HepG2 (cell line): Measurements from ENCODE around the gene ACVR2A. TPM values are rescaled to one million over a fixed set of nuclear protein-coding genes. Genes with fewer than 3 reads are reported as not detected.

Source experiments
- CBX1 ChIP-seq: IDR thresholded peaks from one replicate; pipeline ENCODE4 v1.6.1; 2016; ENCODE audit warnings: antibody characterized with exemption, low read depth
- GZF1 ChIP-seq: sonication (generic); formaldehyde crosslinking; IDR thresholded peaks from 2 replicates; pipeline ENCODE4 v1.5.1; 2020; ENCODE audit warnings: mild to moderate bottlenecking, missing genetic modification reagents
- IKZF5 ChIP-seq: IDR thresholded peaks from 2 replicates; pipeline ENCODE4 v1.6.1; 2018; ENCODE audit warnings: missing genetic modification reagents, mild to moderate bottlenecking, missing compliant biosample characterization
- MYC ChIP-seq: sonication (generic); formaldehyde crosslinking; IDR thresholded peaks from 2 replicates; pipeline ENCODE4 v1.9.0; 2021; ENCODE audit warnings: missing genetic modification reagents, borderline replicate concordance
- NFE2L1 ChIP-seq: sonication (generic); formaldehyde crosslinking; IDR thresholded peaks from 2 replicates; pipeline ENCODE4 v1.4.0; 2020; ENCODE audit warnings: missing genetic modification reagents, mild to moderate bottlenecking, borderline replicate concordance
- NR2F1 ChIP-seq, 2 experiments: fragments of 450-650 bp in 1 of 2; formaldehyde crosslinking in 1 of 2; IDR thresholded peaks; 2 replicates each; pipeline versions ENCODE4 v1.5.0 to v1.6.1; 2016 to 2020; ENCODE audit warnings: mild to moderate bottlenecking in 1 of 2, missing compliant biosample characterization in 1 of 2, missing genetic modification reagents in 1 of 2, moderate library complexity in 1 of 2
- POLR2G ChIP-seq: fragments of 200-400 bp; formaldehyde crosslinking; IDR thresholded peaks from 2 replicates; pipeline ENCODE4 v1.6.1; 2018; ENCODE audit warnings: mild to moderate bottlenecking, low read depth, low read length, moderate library complexity
- PTBP1 ChIP-seq: fragments of 200-400 bp; formaldehyde crosslinking; IDR thresholded peaks from 2 replicates; pipeline ENCODE4 v1.6.1; 2018; ENCODE audit warnings: low read length, low read depth; ENCODE audit not compliant: poor library complexity, severe bottlenecking
- REPIN1 ChIP-seq: sonication (generic); formaldehyde crosslinking; IDR thresholded peaks from 2 replicates; pipeline ENCODE4 v1.8.0; 2022; ENCODE audit warnings: missing genetic modification reagents, low read depth, mild to moderate bottlenecking, borderline replicate concordance
- RNF219 ChIP-seq: sonication (generic); formaldehyde crosslinking; IDR thresholded peaks from 2 replicates; pipeline ENCODE4 v1.5.0; 2020; ENCODE audit warnings: mild to moderate bottlenecking, missing genetic modification reagents
- TCF12 ChIP-seq, 2 experiments: fragments of 450-650 bp in 1 of 2; sonication (generic) in 1 of 2; formaldehyde crosslinking in 1 of 2; IDR thresholded peaks; 2 replicates each; pipeline versions ENCODE4 v1.6.1 to v1.8.0; 2017 to 2022; ENCODE audit warnings: antibody characterized with exemption in 1 of 2, mild to moderate bottlenecking in 1 of 2, missing genetic modification reagents in 1 of 2, moderate library complexity in 1 of 2
- TCF7L2 ChIP-seq: IDR thresholded peaks from 2 replicates; pipeline ENCODE4 v1.6.1; 2011; ENCODE audit warnings: mild to moderate bottlenecking, low read depth, low read length, moderate library complexity
- TRIM22 ChIP-seq: fragments of 450-650 bp; IDR thresholded peaks from 2 replicates; pipeline ENCODE4 v1.6.1; 2017
- ZBTB34 ChIP-seq: sonication (generic); formaldehyde crosslinking; IDR thresholded peaks from 2 replicates; pipeline ENCODE4 v1.8.0; 2022; ENCODE audit warnings: mild to moderate bottlenecking, missing genetic modification reagents
- ZBTB46 ChIP-seq: sonication (generic); formaldehyde crosslinking; IDR thresholded peaks from 2 replicates; pipeline ENCODE4 v1.4.0; 2020; ENCODE audit warnings: mild to moderate bottlenecking, missing genetic modification reagents, borderline replicate concordance
- ZBTB8A ChIP-seq: sonication (generic); formaldehyde crosslinking; IDR thresholded peaks from 2 replicates; pipeline ENCODE4 v1.4.0; 2020; ENCODE audit warnings: mild to moderate bottlenecking, low read depth, missing genetic modification reagents, borderline replicate concordance
- ZNF253 ChIP-seq: sonication (generic); formaldehyde crosslinking; IDR thresholded peaks from 2 replicates; pipeline ENCODE4 v1.8.0; 2022; ENCODE audit warnings: mild to moderate bottlenecking, missing genetic modification reagents, borderline replicate concordance
- ZNF530 ChIP-seq: sonication (generic); formaldehyde crosslinking; IDR thresholded peaks from 2 replicates; pipeline ENCODE4 v1.5.0; 2020; ENCODE audit warnings: low read depth, mild to moderate bottlenecking, missing genetic modification reagents
- ZNF569 ChIP-seq: sonication (generic); formaldehyde crosslinking; IDR thresholded peaks from 2 replicates; pipeline ENCODE4 v1.5.0; 2020; ENCODE audit warnings: mild to moderate bottlenecking, missing genetic modification reagents, moderate library complexity, borderline replicate concordance
- ZNF776 ChIP-seq: sonication (generic); formaldehyde crosslinking; IDR thresholded peaks from 2 replicates; pipeline ENCODE4 v1.4.0; 2020; ENCODE audit warnings: mild to moderate bottlenecking, missing genetic modification reagents
- polyA plus RNA-seq, 8 experiments: library from polyadenylated mRNA; depleted of rRNA in 3 of 8; stranded (reverse) in 7 of 8; unstranded in 1 of 8; fragments of >200 nt; fragmentation: Illumina TruSeq in 4 of 8; extraction: Trizol in 4 of 8; gene quantifications; 2 replicates each; pipeline versions ENCODE4 v1.2.1 to v1.2.3, GENCODE V29; 2011 to 2016; ENCODE audit warnings: low read depth in 4 of 8, missing spikeins in 1 of 8, mixed read lengths in 1 of 8; ENCODE audit not compliant: insufficient read depth in 1 of 8
- total RNA-seq, 5 experiments: library from RNA; depleted of rRNA; stranded (reverse); fragments of >200 nt; fragmentation: Illumina TruSeq; extraction: Trizol; gene quantifications; 2 replicates each; pipeline ENCODE4 v1.2.3, GENCODE V29; 2016; ENCODE audit warnings: low read depth in 1 of 5

The ACVR2A gene
- total and polyA plus RNA-seq, 2 of the 13 experiments (the other 11 are each of a cell fraction or from before 2014, with no cell fraction given), result 8.3 to 18.0 TPM

- TF ChIP-seq ZBTB46 (no peak), PTBP1 (peak; percentile 74), ZBTB8A (no peak), ZBTB34 (peak; percentile 78), TCF7L2 (no peak), ZNF253 (CRISPR knock-in tag) (0 out of 2 replicates have a peak, but pooled peaks have one; percentile 42), NFE2L1 (CRISPR knock-in tag) (0 out of 2 replicates have a peak, but pooled peaks have one; percentile 91), TRIM22 (no peak), IKZF5 (CRISPR knock-in tag) (0 out of 2 replicates have a peak, but pooled peaks have one; percentile 64), ZNF776 (peak; percentile 88; the same call in 1 of the 2 replicates), ZNF569 (CRISPR knock-in tag) (no peak), MYC (CRISPR knock-in tag) (peak; percentile 66), GZF1 (CRISPR knock-in tag) (no peak), CBX1 (peak; percentile 21), NR2F1 (CRISPR knock-in tag; IDR thresholded peaks at IDR 0.05) (no peak), RNF219 (CRISPR knock-in tag) (peak; percentile 58; the same call in 1 of the 2 replicates), POLR2G (peak; percentile 89), REPIN1 (CRISPR knock-in tag) (peak; percentile 94), TCF12 (IDR thresholded peaks at IDR 0.05) (no peak), TCF12 (CRISPR knock-in tag; IDR thresholded peaks at IDR 0.05) (peak; percentile 78), ZNF530 (no peak)
Observed at GRCh38 chr2:147843864-147844696, 749 bp upstream of the ACVR2A start (continued).
